Breast epithelium (tissue), 3 donors: Measurements from ENCODE around the gene AGBL3.

Experiments used
- POLR2A ChIP-seq: fragments of 450-650 bp; IDR thresholded peaks from one replicate; pipeline ENCODE4 v1.6.1; 2016; ENCODE audit warnings: antibody characterized with exemption, mild to moderate bottlenecking, moderate library complexity
- POLR2AphosphoS5 ChIP-seq, 3 donors: sonication (generic); formaldehyde crosslinking; IDR thresholded peaks; one replicate each; pipeline ENCODE4 v1.6.1; 2017; ENCODE audit warnings: antibody characterized with exemption in 3 of 3
- TF ChIP-seq, protein P1 (sequence below), 3 donors: fragments of 450-650 bp; IDR thresholded peaks; one replicate each; pipeline ENCODE4 v1.5.1; 2016 to 2017; ENCODE audit warnings: antibody characterized with exemption in 3 of 3, mild to moderate bottlenecking in 3 of 3, moderate library complexity in 3 of 3

GRCh38 chr7:135079068-135079467 is 92.8 kb downstream of the AGBL3 start:
- TF ChIP-seq POLR2A: no peak
- TF ChIP-seq, protein P1, sequence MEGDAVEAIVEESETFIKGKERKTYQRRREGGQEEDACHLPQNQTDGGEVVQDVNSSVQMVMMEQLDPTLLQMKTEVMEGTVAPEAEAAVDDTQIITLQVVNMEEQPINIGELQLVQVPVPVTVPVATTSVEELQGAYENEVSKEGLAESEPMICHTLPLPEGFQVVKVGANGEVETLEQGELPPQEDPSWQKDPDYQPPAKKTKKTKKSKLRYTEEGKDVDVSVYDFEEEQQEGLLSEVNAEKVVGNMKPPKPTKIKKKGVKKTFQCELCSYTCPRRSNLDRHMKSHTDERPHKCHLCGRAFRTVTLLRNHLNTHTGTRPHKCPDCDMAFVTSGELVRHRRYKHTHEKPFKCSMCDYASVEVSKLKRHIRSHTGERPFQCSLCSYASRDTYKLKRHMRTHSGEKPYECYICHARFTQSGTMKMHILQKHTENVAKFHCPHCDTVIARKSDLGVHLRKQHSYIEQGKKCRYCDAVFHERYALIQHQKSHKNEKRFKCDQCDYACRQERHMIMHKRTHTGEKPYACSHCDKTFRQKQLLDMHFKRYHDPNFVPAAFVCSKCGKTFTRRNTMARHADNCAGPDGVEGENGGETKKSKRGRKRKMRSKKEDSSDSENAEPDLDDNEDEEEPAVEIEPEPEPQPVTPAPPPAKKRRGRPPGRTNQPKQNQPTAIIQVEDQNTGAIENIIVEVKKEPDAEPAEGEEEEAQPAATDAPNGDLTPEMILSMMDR (IDR thresholded peaks at IDR 0.05): no peak
- no peak for TF ChIP-seq POLR2AphosphoS5 (IDR thresholded peaks at IDR 0.05)
